GM23338 (cell line): ENCODE results near the gene RRP9. TPM values are rescaled to one million over a fixed set of nuclear protein-coding genes. Genes with fewer than 3 reads are reported as not detected.

ENCODE experiments used
- ATAC-seq: fragments of 200-7000 bp; cut with Tn5 transposase; 3 replicates; pipeline ENCODE4 v1.9.1; 2020
- DNase-seq: peaks from one replicate; pipeline ENCODE4 v3.0.0-alpha.2; 2015; ENCODE audit warnings: low spot score
- H2AFZ ChIP-seq: fragments of 200-600 bp; sonication (generic); 2 replicates; pipeline ENCODE4 v1.8.0; 2016; ENCODE audit warnings: antibody characterized with exemption, mild to moderate bottlenecking, moderate library complexity
- H3F3A ChIP-seq: fragments of 200-600 bp; sonication (generic); replicated peaks from 2 replicates; pipeline ENCODE4 v1.8.0; 2017; ENCODE audit warnings: antibody characterized with exemption, mixed run types, low read depth
- H3K27ac ChIP-seq: fragments of 200-600 bp; sonication (generic); 2 replicates; pipeline ENCODE4 v1.6.1; 2016; ENCODE audit warnings: low read depth
- H3K27me3 ChIP-seq: fragments of 200-600 bp; sonication (generic); 2 replicates; pipeline ENCODE4 v1.8.0; 2016; ENCODE audit warnings: mild to moderate bottlenecking, mixed run types, moderate library complexity; ENCODE audit not compliant: insufficient read depth
- H3K36me3 ChIP-seq: fragments of 200-600 bp; sonication (generic); 2 replicates; pipeline ENCODE4 v1.8.0; 2016; ENCODE audit warnings: mild to moderate bottlenecking; ENCODE audit not compliant: insufficient read depth
- H3K4me1 ChIP-seq: fragments of 200-600 bp; sonication (generic); 2 replicates; pipeline ENCODE4 v1.8.0; 2016; ENCODE audit warnings: mild to moderate bottlenecking, moderate library complexity; ENCODE audit not compliant: insufficient read depth
- H3K4me2 ChIP-seq: fragments of 200-600 bp; sonication (generic); 2 replicates; pipeline ENCODE4 v1.7.1; 2017; ENCODE audit warnings: mixed run types
- H3K4me3 ChIP-seq: fragments of 200-600 bp; sonication (generic); 2 replicates; pipeline ENCODE4 v1.6.1; 2016; ENCODE audit warnings: mixed run types
- H3K79me2 ChIP-seq: fragments of 200-600 bp; sonication (generic); replicated peaks from 2 replicates; pipeline ENCODE4 v1.8.0; 2017; ENCODE audit warnings: mild to moderate bottlenecking; ENCODE audit not compliant: insufficient read depth
- H3K9me2 ChIP-seq: fragments of 200-600 bp; sonication (generic); 2 replicates; pipeline ENCODE4 v1.8.0; 2017; ENCODE audit not compliant: insufficient read depth
- H4K20me1 ChIP-seq: fragments of 200-600 bp; sonication (generic); replicated peaks from 2 replicates; pipeline ENCODE4 v1.8.0; 2017; ENCODE audit warnings: mild to moderate bottlenecking; ENCODE audit not compliant: insufficient read depth
- H3K27ac Mint-ChIP-seq: 2 replicates; pipeline ENCODE4 v1.8.0; 2020; ENCODE audit warnings: inconsistent platforms, mild to moderate bottlenecking, moderate library complexity, mixed read lengths
- H3K27me3 Mint-ChIP-seq: 3 replicates; pipeline ENCODE4 v1.8.0; 2022; ENCODE audit warnings: low read depth, mild to moderate bottlenecking, moderate library complexity, mixed read lengths, inconsistent platforms; ENCODE audit not compliant: insufficient read depth, poor library complexity
- H3K36me3 Mint-ChIP-seq: 3 replicates; pipeline ENCODE4 v1.8.0; 2021; ENCODE audit warnings: low read depth, mild to moderate bottlenecking, inconsistent platforms, moderate library complexity, mixed read lengths
- H3K4me1 Mint-ChIP-seq: 3 replicates; pipeline ENCODE4 v1.8.0; 2020; ENCODE audit warnings: mild to moderate bottlenecking, inconsistent platforms, mixed read lengths
- H3K4me3 Mint-ChIP-seq: 3 replicates; pipeline ENCODE4 v1.8.0; 2021; ENCODE audit warnings: moderate library complexity, mild to moderate bottlenecking, inconsistent platforms, mixed read lengths
- H3K9me3 Mint-ChIP-seq: 3 replicates; pipeline ENCODE4 v1.8.0; 2020; ENCODE audit warnings: moderate library complexity, mild to moderate bottlenecking, inconsistent platforms, mixed read lengths
- CREB1 ChIP-seq: fragments of 250-450 bp; sonication (Bioruptor Pico); IDR thresholded peaks from 2 replicates; pipeline ENCODE4 v1.5.0; 2020; ENCODE audit warnings: low read depth, mild to moderate bottlenecking, moderate library complexity
- EZH2 ChIP-seq: fragments of 200-600 bp; sonication (generic); IDR thresholded peaks from one replicate; pipeline ENCODE4 v1.8.0; 2017; ENCODE audit warnings: antibody characterized with exemption, mild to moderate bottlenecking, low read depth; ENCODE audit not compliant: unreplicated experiment
- EZH2phosphoT487 ChIP-seq: fragments of 200-600 bp; sonication (generic); IDR thresholded peaks from one replicate; pipeline ENCODE4 v1.8.1; 2018; ENCODE audit warnings: antibody characterized with exemption; ENCODE audit not compliant: unreplicated experiment
- JUNB ChIP-seq: IDR thresholded peaks from one replicate; pipeline ENCODE4 v1.6.1; 2016; ENCODE audit warnings: antibody characterized with exemption; ENCODE audit not compliant: unreplicated experiment
- NANOG ChIP-seq: IDR thresholded peaks from 2 replicates; pipeline ENCODE4 v1.6.1; 2016; ENCODE audit warnings: antibody characterized with exemption, borderline replicate concordance
- POLR2AphosphoS5 ChIP-seq: IDR thresholded peaks from 2 replicates; pipeline ENCODE4 v1.6.1; 2016; ENCODE audit warnings: antibody characterized with exemption, low read depth
- ZNF114 ChIP-seq: fragments of 250-450 bp; sonication (Bioruptor Pico); IDR thresholded peaks from 2 replicates; pipeline ENCODE4 v1.5.0; 2020; ENCODE audit warnings: mild to moderate bottlenecking, moderate library complexity
- ZNF331 ChIP-seq: fragments of 250-450 bp; sonication (Bioruptor Pico); IDR thresholded peaks from 2 replicates; pipeline ENCODE4 v1.5.0; 2020; ENCODE audit warnings: low read depth, mild to moderate bottlenecking, moderate library complexity
- polyA plus RNA-seq: library from polyadenylated mRNA; unstranded; fragments of >200 nt; fragmentation: Nextera tagmentation; extraction: Ambion mirVana; gene quantifications from 2 replicates; pipeline ENCODE4 v1.2.1, GENCODE V29; 2016
- total RNA-seq: library from RNA; depleted of rRNA; stranded (reverse); fragments of >200 nt; shearing (Covaris generic); gene quantifications from 2 replicates; pipeline ENCODE4 v1.2.3, GENCODE V29; 2014
- TF ChIP-seq, protein P1 (sequence below): IDR thresholded peaks from 2 replicates; pipeline ENCODE4 v1.6.1; 2016; ENCODE audit warnings: antibody characterized with exemption
- TF ChIP-seq, protein P2 (sequence below): IDR thresholded peaks from one replicate; pipeline ENCODE4 v1.6.1; 2018; ENCODE audit warnings: antibody characterized with exemption; ENCODE audit not compliant: unreplicated experiment
- TF ChIP-seq, protein P3 (sequence below), 2 experiments: fragments of 200-600 bp in 1 of 2; sonication (generic) in 1 of 2; conservative IDR thresholded peaks; 2 replicates each; pipeline versions ENCODE4 v1.5.1 to v1.6.1; 2016 to 2017; ENCODE audit warnings: antibody characterized with exemption in 2 of 2, low read depth in 2 of 2, mild to moderate bottlenecking in 2 of 2, moderate library complexity in 1 of 2
- TF ChIP-seq, protein P4 (sequence below): fragments of 250-450 bp; sonication (Bioruptor Pico); IDR thresholded peaks from 2 replicates; pipeline ENCODE4 v1.5.0; 2020; ENCODE audit warnings: mild to moderate bottlenecking, moderate library complexity

Gene RRP9
- total and polyA plus RNA-seq, 2 experiments from 2014 or later = 62.4 to 68.1 TPM

DNA sequence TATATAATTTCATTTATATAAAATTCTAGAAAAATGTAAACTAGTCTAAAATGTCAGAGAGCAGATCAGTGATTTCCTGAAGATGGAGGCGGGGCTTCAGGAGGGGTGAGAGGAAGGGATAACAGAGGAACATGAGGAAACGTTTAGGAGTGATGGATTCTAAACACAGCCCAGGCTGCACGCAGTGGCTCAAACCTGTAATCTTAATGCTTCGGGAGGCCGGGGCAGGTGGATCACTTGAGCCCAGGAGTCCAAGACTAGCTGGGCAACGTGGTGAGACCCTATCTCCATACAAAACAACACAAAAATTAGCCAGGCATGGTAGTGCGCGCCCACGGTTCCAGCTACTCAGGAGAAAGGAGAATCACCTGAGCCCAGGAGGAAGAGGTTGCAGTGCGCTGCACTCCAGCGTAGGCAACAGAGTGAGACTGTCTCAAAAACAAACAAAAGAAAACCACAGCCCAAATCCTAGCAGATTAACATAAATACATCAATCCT is 20.6 kb downstream of the RRP9 start (continued):
- TF ChIP-seq JUNB = no peak
- no peak for TF ChIP-seq ZNF331 (CRISPR knock-in tag)
- TF ChIP-seq ZNF114 (CRISPR knock-in tag) = no peak
- TF ChIP-seq POLR2AphosphoS5 = no peak
- TF ChIP-seq, protein P1, sequence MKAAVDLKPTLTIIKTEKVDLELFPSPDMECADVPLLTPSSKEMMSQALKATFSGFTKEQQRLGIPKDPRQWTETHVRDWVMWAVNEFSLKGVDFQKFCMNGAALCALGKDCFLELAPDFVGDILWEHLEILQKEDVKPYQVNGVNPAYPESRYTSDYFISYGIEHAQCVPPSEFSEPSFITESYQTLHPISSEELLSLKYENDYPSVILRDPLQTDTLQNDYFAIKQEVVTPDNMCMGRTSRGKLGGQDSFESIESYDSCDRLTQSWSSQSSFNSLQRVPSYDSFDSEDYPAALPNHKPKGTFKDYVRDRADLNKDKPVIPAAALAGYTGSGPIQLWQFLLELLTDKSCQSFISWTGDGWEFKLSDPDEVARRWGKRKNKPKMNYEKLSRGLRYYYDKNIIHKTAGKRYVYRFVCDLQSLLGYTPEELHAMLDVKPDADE = no peak
- no peak for TF ChIP-seq CREB1 (CRISPR knock-in tag)
- no peak for TF ChIP-seq EZH2

DNA sequence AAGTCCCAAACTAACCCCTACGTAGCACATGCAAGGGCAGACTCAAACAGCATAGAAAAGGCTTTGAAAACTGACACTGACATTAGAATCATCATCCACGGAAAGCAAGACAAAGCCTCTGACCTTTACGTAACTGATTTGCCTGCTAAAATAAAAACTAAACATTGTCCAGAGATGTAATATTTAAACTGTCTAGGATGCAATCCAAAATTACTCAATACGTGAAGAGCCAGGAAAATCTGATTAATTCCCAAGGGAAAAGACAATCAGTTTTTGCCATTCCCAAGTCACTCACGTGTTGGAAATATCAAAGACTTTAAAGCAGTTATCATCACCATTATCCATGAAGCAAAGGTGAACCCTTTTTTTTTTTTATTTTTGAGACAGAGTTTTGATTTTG is 25.3 kb downstream of the RRP9 start:
- H3K4me3 Mint-ChIP-seq = no peak overlapping the region
- ATAC-seq (no peak), DNase-seq (no peak)
- no peaks in the 10 kb centered on the region for H3F3A ChIP-seq
- H4K20me1 ChIP-seq = no peaks in the 10 kb centered on the region
- H3K27me3 Mint-ChIP-seq = no peaks in the 10 kb centered on the region
- H3K9me3 Mint-ChIP-seq = no peaks in the 10 kb centered on the region
- H3K4me3 ChIP-seq = no peak overlapping the region
- no peak overlapping the region for H3K27ac ChIP-seq
- no peaks in the 10 kb centered on the region for H3K4me1 ChIP-seq
- H3K9me2 ChIP-seq = no peaks in the 10 kb centered on the region
- H3K4me2 ChIP-seq = no peak overlapping the region
- H3K27me3 ChIP-seq = no peaks in the 10 kb centered on the region
- H3K27ac Mint-ChIP-seq = no peak overlapping the region
- H3K79me2 ChIP-seq = no peaks in the 10 kb centered on the region
- H3K36me3 ChIP-seq = no peaks in the 10 kb centered on the region
- no peaks in the 10 kb centered on the region for H3K36me3 Mint-ChIP-seq
- H2AFZ ChIP-seq = no peak overlapping the region
- peaks cover 13% of the 10 kb centered on the region; the same call in 2 of the 3 replicates for H3K4me1 Mint-ChIP-seq
- TF ChIP-seq, protein P2, sequence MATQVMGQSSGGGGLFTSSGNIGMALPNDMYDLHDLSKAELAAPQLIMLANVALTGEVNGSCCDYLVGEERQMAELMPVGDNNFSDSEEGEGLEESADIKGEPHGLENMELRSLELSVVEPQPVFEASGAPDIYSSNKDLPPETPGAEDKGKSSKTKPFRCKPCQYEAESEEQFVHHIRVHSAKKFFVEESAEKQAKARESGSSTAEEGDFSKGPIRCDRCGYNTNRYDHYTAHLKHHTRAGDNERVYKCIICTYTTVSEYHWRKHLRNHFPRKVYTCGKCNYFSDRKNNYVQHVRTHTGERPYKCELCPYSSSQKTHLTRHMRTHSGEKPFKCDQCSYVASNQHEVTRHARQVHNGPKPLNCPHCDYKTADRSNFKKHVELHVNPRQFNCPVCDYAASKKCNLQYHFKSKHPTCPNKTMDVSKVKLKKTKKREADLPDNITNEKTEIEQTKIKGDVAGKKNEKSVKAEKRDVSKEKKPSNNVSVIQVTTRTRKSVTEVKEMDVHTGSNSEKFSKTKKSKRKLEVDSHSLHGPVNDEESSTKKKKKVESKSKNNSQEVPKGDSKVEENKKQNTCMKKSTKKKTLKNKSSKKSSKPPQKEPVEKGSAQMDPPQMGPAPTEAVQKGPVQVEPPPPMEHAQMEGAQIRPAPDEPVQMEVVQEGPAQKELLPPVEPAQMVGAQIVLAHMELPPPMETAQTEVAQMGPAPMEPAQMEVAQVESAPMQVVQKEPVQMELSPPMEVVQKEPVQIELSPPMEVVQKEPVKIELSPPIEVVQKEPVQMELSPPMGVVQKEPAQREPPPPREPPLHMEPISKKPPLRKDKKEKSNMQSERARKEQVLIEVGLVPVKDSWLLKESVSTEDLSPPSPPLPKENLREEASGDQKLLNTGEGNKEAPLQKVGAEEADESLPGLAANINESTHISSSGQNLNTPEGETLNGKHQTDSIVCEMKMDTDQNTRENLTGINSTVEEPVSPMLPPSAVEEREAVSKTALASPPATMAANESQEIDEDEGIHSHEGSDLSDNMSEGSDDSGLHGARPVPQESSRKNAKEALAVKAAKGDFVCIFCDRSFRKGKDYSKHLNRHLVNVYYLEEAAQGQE = no peak
- TF ChIP-seq, protein P3, sequence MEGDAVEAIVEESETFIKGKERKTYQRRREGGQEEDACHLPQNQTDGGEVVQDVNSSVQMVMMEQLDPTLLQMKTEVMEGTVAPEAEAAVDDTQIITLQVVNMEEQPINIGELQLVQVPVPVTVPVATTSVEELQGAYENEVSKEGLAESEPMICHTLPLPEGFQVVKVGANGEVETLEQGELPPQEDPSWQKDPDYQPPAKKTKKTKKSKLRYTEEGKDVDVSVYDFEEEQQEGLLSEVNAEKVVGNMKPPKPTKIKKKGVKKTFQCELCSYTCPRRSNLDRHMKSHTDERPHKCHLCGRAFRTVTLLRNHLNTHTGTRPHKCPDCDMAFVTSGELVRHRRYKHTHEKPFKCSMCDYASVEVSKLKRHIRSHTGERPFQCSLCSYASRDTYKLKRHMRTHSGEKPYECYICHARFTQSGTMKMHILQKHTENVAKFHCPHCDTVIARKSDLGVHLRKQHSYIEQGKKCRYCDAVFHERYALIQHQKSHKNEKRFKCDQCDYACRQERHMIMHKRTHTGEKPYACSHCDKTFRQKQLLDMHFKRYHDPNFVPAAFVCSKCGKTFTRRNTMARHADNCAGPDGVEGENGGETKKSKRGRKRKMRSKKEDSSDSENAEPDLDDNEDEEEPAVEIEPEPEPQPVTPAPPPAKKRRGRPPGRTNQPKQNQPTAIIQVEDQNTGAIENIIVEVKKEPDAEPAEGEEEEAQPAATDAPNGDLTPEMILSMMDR (conservative IDR thresholded peaks at IDR 0.05; ENCODE audit: low read depth in 2 of 2) = no peak
- TF ChIP-seq, protein P4, sequence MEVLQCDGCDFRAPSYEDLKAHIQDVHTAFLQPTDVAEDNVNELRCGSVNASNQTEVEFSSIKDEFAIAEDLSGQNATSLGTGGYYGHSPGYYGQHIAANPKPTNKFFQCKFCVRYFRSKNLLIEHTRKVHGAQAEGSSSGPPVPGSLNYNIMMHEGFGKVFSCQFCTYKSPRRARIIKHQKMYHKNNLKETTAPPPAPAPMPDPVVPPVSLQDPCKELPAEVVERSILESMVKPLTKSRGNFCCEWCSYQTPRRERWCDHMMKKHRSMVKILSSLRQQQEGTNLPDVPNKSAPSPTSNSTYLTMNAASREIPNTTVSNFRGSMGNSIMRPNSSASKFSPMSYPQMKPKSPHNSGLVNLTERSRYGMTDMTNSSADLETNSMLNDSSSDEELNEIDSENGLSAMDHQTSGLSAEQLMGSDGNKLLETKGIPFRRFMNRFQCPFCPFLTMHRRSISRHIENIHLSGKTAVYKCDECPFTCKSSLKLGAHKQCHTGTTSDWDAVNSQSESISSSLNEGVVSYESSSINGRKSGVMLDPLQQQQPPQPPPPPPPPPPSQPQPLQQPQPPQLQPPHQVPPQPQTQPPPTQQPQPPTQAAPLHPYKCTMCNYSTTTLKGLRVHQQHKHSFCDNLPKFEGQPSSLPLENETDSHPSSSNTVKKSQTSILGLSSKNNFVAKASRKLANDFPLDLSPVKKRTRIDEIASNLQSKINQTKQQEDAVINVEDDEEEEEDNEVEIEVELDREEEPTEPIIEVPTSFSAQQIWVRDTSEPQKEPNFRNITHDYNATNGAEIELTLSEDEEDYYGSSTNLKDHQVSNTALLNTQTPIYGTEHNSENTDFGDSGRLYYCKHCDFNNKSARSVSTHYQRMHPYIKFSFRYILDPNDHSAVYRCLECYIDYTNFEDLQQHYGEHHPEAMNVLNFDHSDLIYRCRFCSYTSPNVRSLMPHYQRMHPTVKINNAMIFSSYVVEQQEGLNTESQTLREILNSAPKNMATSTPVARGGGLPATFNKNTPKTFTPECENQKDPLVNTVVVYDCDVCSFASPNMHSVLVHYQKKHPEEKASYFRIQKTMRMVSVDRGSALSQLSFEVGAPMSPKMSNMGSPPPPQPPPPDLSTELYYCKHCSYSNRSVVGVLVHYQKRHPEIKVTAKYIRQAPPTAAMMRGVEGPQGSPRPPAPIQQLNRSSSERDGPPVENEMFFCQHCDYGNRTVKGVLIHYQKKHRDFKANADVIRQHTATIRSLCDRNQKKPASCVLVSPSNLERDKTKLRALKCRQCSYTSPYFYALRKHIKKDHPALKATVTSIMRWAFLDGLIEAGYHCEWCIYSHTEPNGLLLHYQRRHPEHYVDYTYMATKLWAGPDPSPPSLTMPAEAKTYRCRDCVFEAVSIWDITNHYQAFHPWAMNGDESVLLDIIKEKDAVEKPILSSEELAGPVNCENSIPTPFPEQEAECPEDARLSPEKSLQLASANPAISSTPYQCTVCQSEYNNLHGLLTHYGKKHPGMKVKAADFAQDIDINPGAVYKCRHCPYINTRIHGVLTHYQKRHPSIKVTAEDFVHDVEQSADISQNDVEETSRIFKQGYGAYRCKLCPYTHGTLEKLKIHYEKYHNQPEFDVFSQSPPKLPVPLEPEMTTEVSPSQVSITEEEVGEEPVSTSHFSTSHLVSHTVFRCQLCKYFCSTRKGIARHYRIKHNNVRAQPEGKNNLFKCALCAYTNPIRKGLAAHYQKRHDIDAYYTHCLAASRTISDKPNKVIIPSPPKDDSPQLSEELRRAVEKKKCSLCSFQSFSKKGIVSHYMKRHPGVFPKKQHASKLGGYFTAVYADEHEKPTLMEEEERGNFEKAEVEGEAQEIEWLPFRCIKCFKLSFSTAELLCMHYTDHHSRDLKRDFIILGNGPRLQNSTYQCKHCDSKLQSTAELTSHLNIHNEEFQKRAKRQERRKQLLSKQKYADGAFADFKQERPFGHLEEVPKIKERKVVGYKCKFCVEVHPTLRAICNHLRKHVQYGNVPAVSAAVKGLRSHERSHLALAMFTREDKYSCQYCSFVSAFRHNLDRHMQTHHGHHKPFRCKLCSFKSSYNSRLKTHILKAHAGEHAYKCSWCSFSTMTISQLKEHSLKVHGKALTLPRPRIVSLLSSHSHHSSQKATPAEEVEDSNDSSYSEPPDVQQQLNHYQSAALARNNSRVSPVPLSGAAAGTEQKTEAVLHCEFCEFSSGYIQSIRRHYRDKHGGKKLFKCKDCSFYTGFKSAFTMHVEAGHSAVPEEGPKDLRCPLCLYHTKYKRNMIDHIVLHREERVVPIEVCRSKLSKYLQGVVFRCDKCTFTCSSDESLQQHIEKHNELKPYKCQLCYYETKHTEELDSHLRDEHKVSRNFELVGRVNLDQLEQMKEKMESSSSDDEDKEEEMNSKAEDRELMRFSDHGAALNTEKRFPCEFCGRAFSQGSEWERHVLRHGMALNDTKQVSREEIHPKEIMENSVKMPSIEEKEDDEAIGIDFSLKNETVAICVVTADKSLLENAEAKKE (CRISPR knock-in tag) = no peak
- TF ChIP-seq EZH2phosphoT487 = no peak
- no peak for TF ChIP-seq POLR2AphosphoS5
- no peak for TF ChIP-seq EZH2
- no peak for TF ChIP-seq NANOG
- TF ChIP-seq CREB1 (CRISPR knock-in tag) = no peak
- no peak for TF ChIP-seq ZNF331 (CRISPR knock-in tag)
